Vagina (tissue), 2 donors: ENCODE results near the gene SMARCC2. TPM values are rescaled to one million over a fixed set of nuclear protein-coding genes. Genes with fewer than 3 reads are reported as not detected.

Experiments
- DNase-seq, 2 donors: peaks; one replicate each; pipeline ENCODE4 v3.0.0-alpha.2; 2017; ENCODE audit errors: extremely low spot score in 2 of 2
- H3K27ac ChIP-seq: fragments of 200-600 bp; sonication (generic); one replicate; pipeline ENCODE4 v1.5.1; 2019
- H3K27me3 ChIP-seq: fragments of 200-600 bp; sonication (generic); one replicate; pipeline ENCODE4 v1.5.1; 2019
- H3K36me3 ChIP-seq, 2 donors: fragments of 200-600 bp; sonication (generic); one replicate each; pipeline ENCODE4 v1.5.1; 2017 to 2019
- H3K4me1 ChIP-seq: fragments of 200-600 bp; sonication (generic); one replicate; pipeline ENCODE4 v1.5.1; 2019
- H3K4me3 ChIP-seq, 2 donors: fragments of 200-600 bp; sonication (generic); 1 replicate in 1 of 2; 2 replicates in 1 of 2; pipeline ENCODE4 v1.5.1; 2016 to 2019
- H3K9me3 ChIP-seq: fragments of 200-600 bp; sonication (generic); one replicate; pipeline ENCODE4 v1.5.1; 2019
- CTCF ChIP-seq, 3 experiments: fragments of 450-650 bp in 2 of 3; fragments of 200-600 bp in 1 of 3; sonication (generic) in 1 of 3; IDR thresholded peaks; one replicate each; pipeline ENCODE4 v1.5.1; 2017 to 2019; ENCODE audit warnings: antibody characterized with exemption in 3 of 3, mild to moderate bottlenecking in 2 of 3, moderate library complexity in 2 of 3
- POLR2A ChIP-seq, 2 donors: fragments of 450-650 bp; IDR thresholded peaks; one replicate each; pipeline ENCODE4 v1.6.1; 2017; ENCODE audit warnings: antibody characterized with exemption in 2 of 2, mild to moderate bottlenecking in 2 of 2, moderate library complexity in 2 of 2
- POLR2AphosphoS5 ChIP-seq, 2 donors: sonication (generic); formaldehyde crosslinking; IDR thresholded peaks; one replicate each; pipeline ENCODE4 v1.9.0; 2017; ENCODE audit warnings: antibody characterized with exemption in 2 of 2, mild to moderate bottlenecking in 2 of 2, low read depth in 1 of 2; ENCODE audit not compliant: insufficient read depth in 1 of 2
- intact Hi-C: fragments of 100-400 bp; cut with DNase I; formaldehyde crosslinking; loops from one replicate; pipeline ENCODE4 v1.15.1; 2023
- total RNA-seq: library from RNA; depleted of rRNA; stranded (reverse); fragments of >200 nt; gene quantifications from one replicate; pipeline ENCODE4 v1.2.3, GENCODE V29; 2016

Gene SMARCC2
- total RNA-seq, 1 donor from 2014 or later = 95.3 TPM

GRCh38 chr12:56189918-56190694, 823 bp upstream of the SMARCC2 start:
- Histone ChIP-seq H3K27me3 (no peaks in the 10 kb centered on the region), H3K36me3 (peaks cover 0 to 10% of the 10 kb centered on the region in 2 donors), H3K9me3 (no peaks in the 10 kb centered on the region), H3K4me3 (peak overlapping the region; percentile 80 to 93), H3K4me1 (peaks cover 28% of the 10 kb centered on the region), H3K27ac (peak overlapping the region; percentile 94)
- intact Hi-C loops = loop anchor here (2.0 kb wide), 1 partner anchor 71 kb away; the partner anchor contains the start of gene ZC3H10
- no peak for TF ChIP-seq POLR2A (IDR thresholded peaks at IDR 0.05)
- TF ChIP-seq POLR2AphosphoS5 (IDR thresholded peaks at IDR 0.05; ENCODE audit: insufficient read depth in 1 of 2, low read depth in 1 of 2) = peak; percentile 55 to 68
- DNase-seq = peak in 1 of 2 donors; percentile 94

GRCh38 chr12:56188778-56189098, 545 bp downstream of the SMARCC2 start:
- Histone ChIP-seq H3K27ac (peak overlapping the region; percentile 94), H3K9me3 (no peaks in the 10 kb centered on the region), H3K4me3 (peak overlapping the region; percentile 80 to 93), H3K4me1 (peaks cover 28% of the 10 kb centered on the region), H3K27me3 (no peaks in the 10 kb centered on the region), H3K36me3 (peaks cover 0 to 24% of the 10 kb centered on the region in 2 donors)
- DNase-seq = no peak
- peak in 1 of 2 donors; percentile 23 for TF ChIP-seq POLR2AphosphoS5 (IDR thresholded peaks at IDR 0.05; ENCODE audit: insufficient read depth in 1 of 2, low read depth in 1 of 2)
- TF ChIP-seq CTCF (IDR thresholded peaks at IDR 0.05) = no peak
- intact Hi-C loops = loop anchor here (2.0 kb wide), 1 partner anchor 70 kb away; the partner anchor contains the start of gene ZC3H10

- intact Hi-C loops = loop anchor here (2.0 kb wide), 1 partner anchor 69 kb away; the partner anchor contains the start of gene ZC3H10
- Histone ChIP-seq H3K4me1 (peaks cover 28% of the 10 kb centered on the region), H3K27ac (peak overlapping the region; percentile 94), H3K9me3 (no peaks in the 10 kb centered on the region), H3K27me3 (no peaks in the 10 kb centered on the region), H3K36me3 (peaks cover 0 to 29% of the 10 kb centered on the region in 2 donors), H3K4me3 (peak overlapping the region; percentile 80 to 93)
- TF ChIP-seq CTCF (IDR thresholded peaks at IDR 0.05) (no peak), POLR2A (IDR thresholded peaks at IDR 0.05) (no peak), POLR2AphosphoS5 (IDR thresholded peaks at IDR 0.05; ENCODE audit: insufficient read depth in 1 of 2, low read depth in 1 of 2) (no peak)
- DNase-seq = no peak
Measured at GRCh38 chr12:56188131-56188777, 1.0 kb downstream of the SMARCC2 start.

GRCh38 chr12:56186957-56187356, 2.3 kb downstream of the SMARCC2 start:
- H3K4me1 ChIP-seq = peaks cover 28% of the 10 kb centered on the region
- H3K4me3 ChIP-seq = no peak overlapping the region
- no peak overlapping the region for H3K27ac ChIP-seq
- DNase-seq = no peak
- intact Hi-C loops = no loop called here
- no peaks in the 10 kb centered on the region for H3K9me3 ChIP-seq
- no peaks in the 10 kb centered on the region for H3K27me3 ChIP-seq
- TF ChIP-seq CTCF (IDR thresholded peaks at IDR 0.05) (no peak), POLR2AphosphoS5 (IDR thresholded peaks at IDR 0.05; ENCODE audit: insufficient read depth in 1 of 2, low read depth in 1 of 2) (no peak), POLR2A (IDR thresholded peaks at IDR 0.05) (no peak)
- H3K36me3 ChIP-seq = peaks cover 0 to 42% of the 10 kb centered on the region in 2 donors

GRCh38 chr12:56178347-56178746, 10.9 kb downstream of the SMARCC2 start:
- Histone ChIP-seq H3K36me3 (peaks cover 0 to 100% of the 10 kb centered on the region in 2 donors), H3K4me1 (no peaks in the 10 kb centered on the region), H3K4me3 (no peak overlapping the region), H3K9me3 (no peaks in the 10 kb centered on the region), H3K27me3 (no peaks in the 10 kb centered on the region), H3K27ac (no peak overlapping the region)
- TF ChIP-seq POLR2A (IDR thresholded peaks at IDR 0.05) = no peak
- no peak for TF ChIP-seq POLR2AphosphoS5 (IDR thresholded peaks at IDR 0.05; ENCODE audit: insufficient read depth in 1 of 2, low read depth in 1 of 2)
- no peak for TF ChIP-seq CTCF (IDR thresholded peaks at IDR 0.05)
- intact Hi-C loops = no loop called here
- DNase-seq = no peak
